ENCODE measurements around the gene GFY. TPM values are rescaled to one million over a fixed set of nuclear protein-coding genes. Genes with fewer than 3 reads are reported as not detected.

The GFY gene
- polyA plus RNA-seq, 1 donor from 2014 or later = not detected

DNA sequence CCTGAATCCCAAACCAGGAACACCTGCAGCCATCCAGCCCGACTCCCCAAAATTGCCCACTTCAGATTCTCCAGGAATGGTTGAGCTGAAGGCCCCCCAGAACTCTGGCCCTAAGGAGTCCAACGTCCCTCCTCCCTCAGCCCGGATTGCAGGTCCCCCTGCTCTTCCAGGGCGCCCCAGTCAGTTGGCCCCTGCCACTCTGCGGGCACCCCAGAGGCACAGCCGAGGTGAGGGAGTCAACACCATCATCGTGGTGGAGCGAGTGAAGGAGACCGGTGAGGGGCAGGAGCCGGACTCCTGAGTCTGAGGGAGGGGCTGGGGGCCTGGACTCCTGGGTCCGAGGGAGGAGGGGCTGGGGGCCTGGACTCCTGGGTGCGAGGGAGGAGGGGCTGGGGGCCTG is 2.2 kb downstream of the GFY start:
- H3K36me3 ChIP-seq (ENCODE audit: insufficient read depth, low read length) = no peaks in the 10 kb centered on the region
- TF ChIP-seq EZH2 (IDR thresholded peaks at IDR 0.05; ENCODE audit: borderline replicate concordance, insufficient read depth, low read length, poor library complexity, severe bottlenecking) (no peak), POLR2AphosphoS5 (IDR thresholded peaks at IDR 0.05) (no peak), RAD21 (conservative IDR thresholded peaks at IDR 0.05) (no peak)
- H3K27ac ChIP-seq (ENCODE audit: low read length) = no peak overlapping the region
- H3K79me2 ChIP-seq (replicated peaks; ENCODE audit: insufficient read depth, low read length) = no peaks in the 10 kb centered on the region
- H3K9me3 ChIP-seq (ENCODE audit: low read length) = peaks cover 5% of the 10 kb centered on the region
- no peak overlapping the region for H2AFZ ChIP-seq (ENCODE audit: low read depth, low read length)
- H4K20me1 ChIP-seq (ENCODE audit: insufficient read depth) = no peaks in the 10 kb centered on the region
- no peaks in the 10 kb centered on the region for H3K9me2 ChIP-seq (ENCODE audit: insufficient read depth, low read length)
- H3K4me3 ChIP-seq (ENCODE audit: low read length) = no peak overlapping the region
- H3F3A ChIP-seq (ENCODE audit: insufficient read depth, low read length, poor library complexity, severe bottlenecking) = no peaks in the 10 kb centered on the region
- H3K9ac ChIP-seq (ENCODE audit: low read length) = no peak overlapping the region
- peaks cover 67% of the 10 kb centered on the region for H3K27me3 ChIP-seq (ENCODE audit: insufficient read depth, low read depth, low read length)
- H3K4me2 ChIP-seq (ENCODE audit: low read length) = no peak overlapping the region

GRCh38 chr19:49427855-49428546 is 2.8 kb downstream of the GFY start:
- Histone ChIP-seq H3K9me2 (ENCODE audit: insufficient read depth, low read length) (no peaks in the 10 kb centered on the region), H3K4me2 (ENCODE audit: low read length) (no peak overlapping the region)

More at GRCh38 chr19:49427855-49428546, 2.8 kb downstream of the GFY start:
- no peaks in the 10 kb centered on the region for H3K36me3 ChIP-seq (ENCODE audit: insufficient read depth, low read length)
- no peak overlapping the region for H3K27ac ChIP-seq (ENCODE audit: low read length)
- H3K4me3 ChIP-seq (ENCODE audit: low read length) = peak overlapping the region; percentile 24
- peaks cover 67% of the 10 kb centered on the region for H3K27me3 ChIP-seq (ENCODE audit: insufficient read depth, low read depth, low read length)
- no peaks in the 10 kb centered on the region for H3F3A ChIP-seq (ENCODE audit: insufficient read depth, low read length, poor library complexity, severe bottlenecking)
- peaks cover 8% of the 10 kb centered on the region for H3K9me3 ChIP-seq (ENCODE audit: low read length)
- no peak overlapping the region for H2AFZ ChIP-seq (ENCODE audit: low read depth, low read length)
- H4K20me1 ChIP-seq (ENCODE audit: insufficient read depth) = no peaks in the 10 kb centered on the region
- TF ChIP-seq MXI1 (conservative IDR thresholded peaks at IDR 0.05; ENCODE audit: poor library complexity, severe bottlenecking) (no peak), RAD21 (conservative IDR thresholded peaks at IDR 0.05) (no peak), POLR2AphosphoS5 (IDR thresholded peaks at IDR 0.05) (no peak), EZH2 (IDR thresholded peaks at IDR 0.05; ENCODE audit: borderline replicate concordance, insufficient read depth, low read length, poor library complexity, severe bottlenecking) (no peak), TAF1 (IDR thresholded peaks at IDR 0.05; ENCODE audit: low read depth) (no peak), CTCF (IDR thresholded peaks at IDR 0.05; ENCODE audit: poor library complexity, severe bottlenecking) (no peak), SMC3 (conservative IDR thresholded peaks at IDR 0.05; ENCODE audit: poor library complexity) (no peak), EP300 (conservative IDR thresholded peaks at IDR 0.05; ENCODE audit: poor library complexity, severe bottlenecking) (no peak)
- TF ChIP-seq, protein P1, sequence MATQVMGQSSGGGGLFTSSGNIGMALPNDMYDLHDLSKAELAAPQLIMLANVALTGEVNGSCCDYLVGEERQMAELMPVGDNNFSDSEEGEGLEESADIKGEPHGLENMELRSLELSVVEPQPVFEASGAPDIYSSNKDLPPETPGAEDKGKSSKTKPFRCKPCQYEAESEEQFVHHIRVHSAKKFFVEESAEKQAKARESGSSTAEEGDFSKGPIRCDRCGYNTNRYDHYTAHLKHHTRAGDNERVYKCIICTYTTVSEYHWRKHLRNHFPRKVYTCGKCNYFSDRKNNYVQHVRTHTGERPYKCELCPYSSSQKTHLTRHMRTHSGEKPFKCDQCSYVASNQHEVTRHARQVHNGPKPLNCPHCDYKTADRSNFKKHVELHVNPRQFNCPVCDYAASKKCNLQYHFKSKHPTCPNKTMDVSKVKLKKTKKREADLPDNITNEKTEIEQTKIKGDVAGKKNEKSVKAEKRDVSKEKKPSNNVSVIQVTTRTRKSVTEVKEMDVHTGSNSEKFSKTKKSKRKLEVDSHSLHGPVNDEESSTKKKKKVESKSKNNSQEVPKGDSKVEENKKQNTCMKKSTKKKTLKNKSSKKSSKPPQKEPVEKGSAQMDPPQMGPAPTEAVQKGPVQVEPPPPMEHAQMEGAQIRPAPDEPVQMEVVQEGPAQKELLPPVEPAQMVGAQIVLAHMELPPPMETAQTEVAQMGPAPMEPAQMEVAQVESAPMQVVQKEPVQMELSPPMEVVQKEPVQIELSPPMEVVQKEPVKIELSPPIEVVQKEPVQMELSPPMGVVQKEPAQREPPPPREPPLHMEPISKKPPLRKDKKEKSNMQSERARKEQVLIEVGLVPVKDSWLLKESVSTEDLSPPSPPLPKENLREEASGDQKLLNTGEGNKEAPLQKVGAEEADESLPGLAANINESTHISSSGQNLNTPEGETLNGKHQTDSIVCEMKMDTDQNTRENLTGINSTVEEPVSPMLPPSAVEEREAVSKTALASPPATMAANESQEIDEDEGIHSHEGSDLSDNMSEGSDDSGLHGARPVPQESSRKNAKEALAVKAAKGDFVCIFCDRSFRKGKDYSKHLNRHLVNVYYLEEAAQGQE (IDR thresholded peaks at IDR 0.05; ENCODE audit: borderline replicate concordance) = no peak
- no peaks in the 10 kb centered on the region for H3K79me2 ChIP-seq (replicated peaks; ENCODE audit: insufficient read depth, low read length)
- H3K9ac ChIP-seq (ENCODE audit: low read length) = no peak overlapping the region
